Measurements from ENCODE around the gene ZSCAN23. TPM values are rescaled to one million over a fixed set of nuclear protein-coding genes. Genes with fewer than 3 reads are reported as not detected.

Gene ZSCAN23
- under 1 TPM; 0.59 to 0.79 TPM for total RNA-seq

DNA sequence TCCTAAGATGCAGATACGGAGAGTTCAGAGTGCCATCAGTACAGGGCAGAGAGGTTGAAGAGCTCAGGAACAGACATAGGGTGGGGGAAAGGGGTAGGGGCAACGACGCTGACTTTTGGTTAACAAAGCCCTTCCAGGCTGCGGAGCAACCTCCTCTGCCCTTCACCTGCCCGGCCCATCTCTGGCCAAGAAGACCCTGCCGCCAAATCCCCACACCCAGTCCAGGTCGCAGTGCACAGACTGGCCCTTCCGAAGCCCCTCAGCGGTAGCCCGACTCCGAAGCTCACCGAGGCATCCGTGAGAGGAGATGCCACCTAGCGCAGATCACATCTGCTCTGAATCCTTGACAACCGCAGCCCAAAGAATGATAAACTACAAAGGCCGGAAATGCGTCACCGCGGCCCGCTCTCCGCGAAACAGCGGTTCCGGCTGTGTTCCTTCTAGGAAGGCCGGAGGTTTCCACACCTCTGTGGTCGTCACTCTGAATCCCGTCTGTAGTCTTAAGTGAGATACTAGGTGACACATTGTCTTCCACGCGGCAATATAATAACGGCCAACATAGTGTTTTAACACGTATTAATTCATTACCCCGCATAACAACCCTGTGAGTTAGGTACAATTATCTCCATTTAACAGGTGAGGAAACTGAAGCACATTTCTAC lies at the start of gene ZSCAN23:
Gene ZSCAN23 (minus strand): TSS at position 380 of the 662 bp plus-strand sequence. CDS start 7,225 bp downstream, outside the sequence.
- DNase-seq (ENCODE audit: low spot score): peak; percentile 87
- TF ChIP-seq CTCF (IDR thresholded peaks at IDR 0.05): no peak
- Histone ChIP-seq H3K27ac (peak within 1 kb of the TSS; percentile 49 to 67), H3K9me3 (no peaks in the 10 kb centered on the region), H3K4me3 (peak within 1 kb of the TSS; percentile 71 to 72), H3K4me1 (peaks cover 0 to 8% of the 10 kb centered on the region in 2 donors), H3K36me3 (no peaks in the 10 kb centered on the region), H3K27me3 (peaks cover 0 to 4% of the 10 kb centered on the region in 2 donors)

- Histone ChIP-seq H3K27me3 (no peaks in the 10 kb centered on the region), H3K4me1 (no peaks in the 10 kb centered on the region), H3K36me3 (no peaks in the 10 kb centered on the region), H3K27ac (no peak overlapping the region), H3K4me3 (no peak overlapping the region), H3K9me3 (no peaks in the 10 kb centered on the region)
- TF ChIP-seq CTCF (IDR thresholded peaks at IDR 0.05): no peak
- DNase-seq (ENCODE audit: low spot score): no peak
Observed at GRCh38 chr6:28491984-28492317, 48.7 kb upstream of the ZSCAN23 start.

DNA sequence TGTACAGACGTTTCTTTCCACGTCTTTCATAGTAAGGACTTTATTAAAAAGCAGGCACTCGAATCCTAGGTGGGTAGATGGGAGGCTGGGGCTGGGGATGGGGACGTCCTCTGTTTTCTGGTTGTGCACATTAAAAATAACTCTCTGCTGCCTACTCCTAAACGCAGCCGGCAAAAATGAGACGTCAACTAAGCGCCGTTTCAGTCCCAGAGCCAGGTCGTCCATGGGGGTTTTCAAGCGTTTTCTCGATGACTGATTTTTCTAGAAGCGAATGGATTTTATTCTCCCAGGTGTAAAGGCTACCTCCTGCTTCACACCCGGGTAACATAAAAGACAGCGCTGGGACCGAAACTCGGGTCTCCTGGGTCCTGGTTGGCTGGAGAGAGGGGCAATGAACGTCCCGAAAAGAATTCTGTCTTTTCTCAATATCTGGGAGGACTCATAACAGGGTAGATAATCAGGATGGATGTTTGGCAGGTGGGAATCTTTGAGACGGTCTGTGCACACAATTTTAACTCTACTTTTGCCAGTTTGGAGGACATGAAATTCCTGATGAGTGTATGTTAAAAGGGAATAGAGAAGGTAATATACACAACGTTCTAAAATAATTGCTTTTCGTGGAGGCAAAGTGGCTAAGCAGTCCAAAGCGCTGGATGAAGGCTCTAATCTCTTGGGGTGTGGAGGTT lies 47.1 kb upstream of the ZSCAN23 start:
- no peak overlapping the region for H3K27ac ChIP-seq
- H3K36me3 ChIP-seq: no peaks in the 10 kb centered on the region
- peak overlapping the region; percentile 16 to 39 for H3K4me3 ChIP-seq
- no peaks in the 10 kb centered on the region for H3K27me3 ChIP-seq
- no peaks in the 10 kb centered on the region for H3K4me1 ChIP-seq
- DNase-seq (ENCODE audit: low spot score): no peak
- no peak for TF ChIP-seq CTCF (IDR thresholded peaks at IDR 0.05)
- no peaks in the 10 kb centered on the region for H3K9me3 ChIP-seq

GRCh38 chr6:28489366-28490204 lies 46.3 kb upstream of the ZSCAN23 start:
- H3K9me3 ChIP-seq: no peaks in the 10 kb centered on the region
- H3K4me3 ChIP-seq: peak overlapping the region; percentile 16 to 39
- no peaks in the 10 kb centered on the region for H3K36me3 ChIP-seq
- H3K4me1 ChIP-seq: no peaks in the 10 kb centered on the region
- DNase-seq (ENCODE audit: low spot score): no peak
- no peak for TF ChIP-seq CTCF (IDR thresholded peaks at IDR 0.05)
- no peaks in the 10 kb centered on the region for H3K27me3 ChIP-seq
- H3K27ac ChIP-seq: no peak overlapping the region

DNA sequence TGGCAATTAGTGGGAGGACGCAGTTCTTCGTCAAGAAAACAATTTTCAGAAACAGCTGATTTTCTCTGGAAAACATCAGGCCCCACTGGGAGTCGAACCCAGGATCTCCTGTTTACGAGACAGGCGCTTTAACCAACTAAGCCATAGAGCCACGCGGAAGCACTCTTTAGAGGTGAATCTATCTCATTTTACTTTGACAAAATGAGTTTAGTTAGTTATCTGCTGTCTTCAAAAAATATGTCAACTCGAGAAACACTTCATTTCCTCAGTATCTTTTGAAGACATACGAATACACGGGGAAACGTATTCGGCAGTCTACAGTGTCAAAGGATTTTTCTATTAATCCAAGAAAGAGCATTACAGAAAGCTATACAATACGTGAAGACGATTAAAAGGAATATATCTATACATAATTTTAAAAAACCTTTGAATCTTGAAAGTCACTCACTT lies 45.6 kb upstream of the ZSCAN23 start:
- Histone ChIP-seq H3K27me3 (no peaks in the 10 kb centered on the region), H3K4me3 (peak overlapping the region; percentile 16 to 39), H3K27ac (no peak overlapping the region), H3K36me3 (no peaks in the 10 kb centered on the region), H3K9me3 (no peaks in the 10 kb centered on the region), H3K4me1 (no peaks in the 10 kb centered on the region)
- no peak for TF ChIP-seq CTCF (IDR thresholded peaks at IDR 0.05)
- no peak for DNase-seq (ENCODE audit: low spot score)

All from right atrium auricular region (tissue), 2 donors.